GM12878 (cell line): Measurements from ENCODE around the gene NSDHL. TPM values are rescaled to one million over a fixed set of nuclear protein-coding genes. Genes with fewer than 3 reads are reported as not detected.

ENCODE experiments used
- ATAC-seq: fragments of 200-7000 bp; cut with Tn5 transposase; 3 replicates; pipeline ENCODE4 v1.9.1; 2020; ENCODE audit warnings: mild to moderate bottlenecking, moderate library complexity
- BruUV-seq: library from RNA; stranded (reverse); fragments of 400-500 nt; replicated peaks from 2 replicates; lab custom pipeline; 2021; lab: Mats Ljungman, UMichigan
- CTCF ChIA-PET: fragments of 300-600 bp; sonication (Branson Sonifier 250); formaldehyde crosslinking; extraction: SDS; loops from one replicate; lab custom pipeline; 2021; ENCODE audit warnings: inconsistent platforms; lab: Yijun Ruan, JAX
- POLR2A ChIA-PET: fragments of 350-600 bp; formaldehyde crosslinking; extraction: SDS; loops from one replicate; lab custom pipeline; 2021; ENCODE audit warnings: inconsistent platforms; lab: Charles Lee
- RAD21 ChIA-PET: fragments of 300-600 bp; sonication (Branson Sonifier 250); formaldehyde crosslinking; loops from one replicate; lab custom pipeline; 2023; ENCODE audit warnings: antibody characterized with exemption; ENCODE audit not compliant: unreplicated experiment; lab: Charles Lee
- SMC1A ChIA-PET: fragments of 300-600 bp; sonication (Branson Sonifier 250); formaldehyde crosslinking; loops from one replicate; lab custom pipeline; 2023; ENCODE audit not compliant: unreplicated experiment, uncharacterized antibody; lab: Charles Lee
- DNase-seq: peaks from one replicate; pipeline ENCODE4 v3.0.0-alpha.2; 2011; ENCODE audit warnings: low read depth, low spot score
- FAIRE-seq: peaks from 3 replicates; lab custom pipeline; 2011; peaks lifted over from hg19 to GRCh38; lab: Jason Lieb, UNC
- H2AFZ ChIP-seq: 2 replicates; pipeline ENCODE4 v1.6.0; 2011; ENCODE audit warnings: low read depth, low read length, control low read depth; ENCODE audit not compliant: control insufficient read depth
- H3K27ac ChIP-seq: 2 replicates; pipeline ENCODE4 v1.5.1; 2011; ENCODE audit warnings: control low read depth; ENCODE audit not compliant: control insufficient read depth, insufficient read depth
- H3K27me3 ChIP-seq, 2 experiments: replicated peaks in 1 of 2; 2 replicates each; pipeline versions ENCODE4 v1.6.0 to v1.6.1; 2011; ENCODE audit warnings: low read length in 1 of 2; ENCODE audit not compliant: control insufficient read depth in 2 of 2, insufficient read depth in 2 of 2
- H3K36me3 ChIP-seq, 2 experiments: 2 replicates each; pipeline ENCODE4 v1.5.1; 2011; ENCODE audit warnings: low read length in 1 of 2; ENCODE audit not compliant: control insufficient read depth in 2 of 2, insufficient read depth in 2 of 2
- H3K4me1 ChIP-seq: 2 replicates; pipeline ENCODE4 v1.6.1; 2011; ENCODE audit warnings: mild to moderate bottlenecking, low read length, moderate library complexity, mixed read lengths; ENCODE audit not compliant: control insufficient read depth, insufficient read depth
- H3K4me2 ChIP-seq: 2 replicates; pipeline ENCODE4 v1.6.0; 2011; ENCODE audit warnings: control low read depth; ENCODE audit not compliant: control insufficient read depth, insufficient read depth
- H3K4me3 ChIP-seq: fragments of 200-600 bp; sonication (generic); 2 replicates; pipeline ENCODE4 v1.5.1; 2016
- H3K79me2 ChIP-seq: 2 replicates; pipeline ENCODE4 v1.6.0; 2011; ENCODE audit warnings: low read length; ENCODE audit not compliant: control insufficient read depth, insufficient read depth
- H3K9ac ChIP-seq: 2 replicates; pipeline ENCODE4 v1.8.0; 2011; ENCODE audit warnings: low read length, control low read depth, mixed read lengths; ENCODE audit not compliant: control insufficient read depth, insufficient read depth
- H3K9me3 ChIP-seq: replicated peaks from 3 replicates; pipeline ENCODE4 v1.5.1; 2011; ENCODE audit warnings: mild to moderate bottlenecking, low read length; ENCODE audit not compliant: control insufficient read depth, insufficient read depth
- H4K20me1 ChIP-seq: 2 replicates; pipeline ENCODE4 v1.6.0; 2011; ENCODE audit not compliant: control insufficient read depth, insufficient read depth
- MEF2A ChIP-seq: IDR thresholded peaks from 2 replicates; pipeline ENCODE4 v1.6.1; 2011; ENCODE audit warnings: low read depth, mild to moderate bottlenecking, low read length, moderate library complexity; ENCODE audit not compliant: insufficient read depth
- MEF2B ChIP-seq: fragments of 450-650 bp; IDR thresholded peaks from 2 replicates; pipeline ENCODE4 v1.6.1; 2018; ENCODE audit warnings: mild to moderate bottlenecking, moderate library complexity; ENCODE audit not compliant: partially characterized antibody, poor library complexity, severe bottlenecking
- POLR2AphosphoS2 ChIP-seq: IDR thresholded peaks from 2 replicates; pipeline ENCODE4 v1.6.1; 2011; ENCODE audit warnings: low read depth, mild to moderate bottlenecking, low read length, improper control_type of control experiment, moderate library complexity
- POU2F2 ChIP-seq: IDR thresholded peaks from 3 replicates; pipeline ENCODE4 v1.6.1; 2011; ENCODE audit warnings: low read depth, mild to moderate bottlenecking, low read length, borderline replicate concordance
- SREBF2 ChIP-seq: IDR thresholded peaks from 2 replicates; pipeline ENCODE4 v1.6.1; 2012; ENCODE audit warnings: mild to moderate bottlenecking, low read length
- STAT1 ChIP-seq: fragments of 450-650 bp; conservative IDR thresholded peaks from 2 replicates; pipeline ENCODE4 v1.6.1; 2014; ENCODE audit warnings: antibody characterized with exemption, mild to moderate bottlenecking
- TAF1 ChIP-seq: IDR thresholded peaks from 2 replicates; pipeline ENCODE4 v1.6.1; 2011; ENCODE audit warnings: mild to moderate bottlenecking, low read depth, low read length, borderline replicate concordance
- TCF3 ChIP-seq: IDR thresholded peaks from 2 replicates; pipeline ENCODE4 v1.6.1; 2012; ENCODE audit warnings: low read depth, mild to moderate bottlenecking, low read length, borderline replicate concordance; ENCODE audit not compliant: insufficient read depth
- ZSCAN29 ChIP-seq: fragments of 450-650 bp; IDR thresholded peaks from 2 replicates; pipeline ENCODE4 v1.6.1; 2017; ENCODE audit warnings: mild to moderate bottlenecking, moderate library complexity
- WGBS: methylation state at CpG from one replicate; pipeline ENCODE4 v1.1.6; 2016; ENCODE audit warnings: low lambda C conversion rate; ENCODE audit not compliant: insufficient replicate concordance, insufficient coverage; ENCODE audit errors: missing lambda C conversion rate; 5-methylcytosine and 5-hydroxymethylcytosine counted together
- in situ Hi-C: fragments of 300-500 bp; cut with MboI; formaldehyde crosslinking; loops from 9 replicates; pipeline ENCODE4 v1.14.3; 2018; ENCODE audit warnings: mixed read lengths
- intact Hi-C: fragments of 100-400 bp; cut with micrococcal nuclease; formaldehyde crosslinking; loops from one replicate; pipeline ENCODE4 v1.14.2; 2022; ENCODE audit not compliant: unreplicated experiment
- polyA plus RNA-seq, 11 experiments: library from polyadenylated mRNA; depleted of rRNA in 4 of 11; unstranded in 6 of 11; stranded (reverse) in 5 of 11; fragments of >200 nt; fragmentation: Nextera tagmentation in 4 of 11; fragmentation: Illumina TruSeq in 1 of 11; extraction: Ambion mirVana in 4 of 11; extraction: Trizol in 1 of 11; gene quantifications; 1 replicate in 1 of 11; 2 replicates in 10 of 11; pipeline versions ENCODE4 v1.2.1 to v1.2.3, GENCODE V29; 2011 to 2016; ENCODE audit warnings: inconsistent platforms in 2 of 11, missing spikeins in 2 of 11, low read depth in 1 of 11
- total RNA-seq, 4 experiments: library from RNA; depleted of rRNA in 3 of 4; stranded (reverse); fragments of >200 nt in 3 of 4; fragmentation: Illumina TruSeq in 1 of 4; extraction: Trizol in 1 of 4; gene quantifications; 2 replicates each; pipeline versions ENCODE4 v1.2.1 to v1.2.3, GENCODE V29; 2013 to 2021
- TF ChIP-seq, protein P1 (sequence below): fragments of 450-650 bp; IDR thresholded peaks from 2 replicates; pipeline ENCODE4 v1.6.1; 2017; ENCODE audit warnings: low read depth, mild to moderate bottlenecking, moderate library complexity
- TF ChIP-seq, protein P2 (sequence below): fragments of 450-650 bp; IDR thresholded peaks from 2 replicates; pipeline ENCODE4 v1.6.1; 2017; ENCODE audit warnings: mild to moderate bottlenecking
- TF ChIP-seq, protein P3 (sequence below): fragments of 450-650 bp; IDR thresholded peaks from 2 replicates; pipeline ENCODE4 v1.6.1; 2018; ENCODE audit warnings: mild to moderate bottlenecking, low read depth, moderate library complexity; ENCODE audit not compliant: partially characterized antibody

NSDHL gene
- total and polyA plus RNA-seq, 10 of the 15 experiments (the other 5 are each of a cell fraction or from before 2014, with no cell fraction given): 16.9 to 37.1 (median 26.9) TPM

DNA sequence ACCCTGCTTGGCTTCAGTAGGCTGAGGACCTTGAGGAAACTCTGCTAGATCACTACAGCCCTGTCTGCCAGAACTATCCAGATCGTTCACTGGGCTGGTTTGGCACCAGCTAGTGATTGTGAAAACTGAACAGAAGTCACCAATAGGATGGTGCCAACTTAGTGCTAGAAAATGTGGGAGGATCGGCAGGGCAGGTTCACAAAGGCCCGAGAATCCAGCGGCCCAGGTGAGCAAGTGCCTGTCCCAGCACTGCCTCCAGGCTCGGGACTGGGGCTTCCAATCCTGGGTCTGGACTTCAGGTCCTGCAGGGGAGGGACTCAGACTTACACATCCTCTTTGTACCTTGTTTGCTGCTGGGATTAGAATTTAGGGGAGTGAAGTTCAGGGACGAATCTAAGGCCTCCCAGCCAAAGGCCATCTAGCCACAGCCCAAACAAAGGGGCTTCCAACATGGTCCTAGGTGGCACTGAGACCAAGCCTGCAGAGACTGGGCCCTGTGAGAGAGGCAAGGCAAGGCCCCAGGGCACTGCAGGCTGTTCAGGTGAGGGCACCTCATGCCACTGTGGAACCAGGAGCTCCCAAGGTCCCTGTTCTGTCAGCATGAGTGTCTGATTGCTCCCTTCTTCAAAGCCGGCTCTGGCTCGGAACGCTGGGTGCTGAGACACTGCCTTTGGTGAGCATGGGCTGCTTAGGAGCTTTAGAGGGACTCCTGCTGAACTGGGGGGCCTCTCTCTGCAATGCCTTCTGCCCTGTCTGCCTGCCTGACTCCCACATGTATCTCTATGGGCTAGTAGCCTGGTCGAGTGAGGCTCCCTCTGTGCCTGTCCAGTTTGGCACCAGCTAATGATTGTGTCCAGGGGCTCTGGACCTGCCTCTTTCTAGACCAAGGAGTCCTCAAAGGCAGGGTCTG, 46.3 kb downstream of the NSDHL start:
- CTCF ChIA-PET: no interaction called here
- FAIRE-seq (no peak), DNase-seq (no peak), ATAC-seq (no peak)
- intact Hi-C loops: no loop called here
- H3K4me3 ChIP-seq: no peak overlapping the region
- no peak overlapping the region for H3K4me2 ChIP-seq
- RAD21 ChIA-PET: no interaction called here
- H2AFZ ChIP-seq: no peak overlapping the region
- in situ Hi-C loops: no loop called here
- 34% methylated on average over 10 of the region's 10 CpGs for WGBS
- H3K27me3 ChIP-seq: no peaks in the 10 kb centered on the region
- BruUV-seq: no TSS peak
- H3K4me1 ChIP-seq: no peaks in the 10 kb centered on the region
- TF ChIP-seq TAF1 (no peak), ZSCAN29 (no peak), MEF2B (no peak), POLR2AphosphoS2 (no peak), MEF2A (no peak), POU2F2 (no peak), STAT1 (no peak), SREBF2 (no peak), TCF3 (no peak)
- TF ChIP-seq, protein P1, sequence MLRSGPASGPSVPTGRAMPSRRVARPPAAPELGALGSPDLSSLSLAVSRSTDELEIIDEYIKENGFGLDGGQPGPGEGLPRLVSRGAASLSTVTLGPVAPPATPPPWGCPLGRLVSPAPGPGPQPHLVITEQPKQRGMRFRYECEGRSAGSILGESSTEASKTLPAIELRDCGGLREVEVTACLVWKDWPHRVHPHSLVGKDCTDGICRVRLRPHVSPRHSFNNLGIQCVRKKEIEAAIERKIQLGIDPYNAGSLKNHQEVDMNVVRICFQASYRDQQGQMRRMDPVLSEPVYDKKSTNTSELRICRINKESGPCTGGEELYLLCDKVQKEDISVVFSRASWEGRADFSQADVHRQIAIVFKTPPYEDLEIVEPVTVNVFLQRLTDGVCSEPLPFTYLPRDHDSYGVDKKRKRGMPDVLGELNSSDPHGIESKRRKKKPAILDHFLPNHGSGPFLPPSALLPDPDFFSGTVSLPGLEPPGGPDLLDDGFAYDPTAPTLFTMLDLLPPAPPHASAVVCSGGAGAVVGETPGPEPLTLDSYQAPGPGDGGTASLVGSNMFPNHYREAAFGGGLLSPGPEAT: no peak
- TF ChIP-seq, protein P2, sequence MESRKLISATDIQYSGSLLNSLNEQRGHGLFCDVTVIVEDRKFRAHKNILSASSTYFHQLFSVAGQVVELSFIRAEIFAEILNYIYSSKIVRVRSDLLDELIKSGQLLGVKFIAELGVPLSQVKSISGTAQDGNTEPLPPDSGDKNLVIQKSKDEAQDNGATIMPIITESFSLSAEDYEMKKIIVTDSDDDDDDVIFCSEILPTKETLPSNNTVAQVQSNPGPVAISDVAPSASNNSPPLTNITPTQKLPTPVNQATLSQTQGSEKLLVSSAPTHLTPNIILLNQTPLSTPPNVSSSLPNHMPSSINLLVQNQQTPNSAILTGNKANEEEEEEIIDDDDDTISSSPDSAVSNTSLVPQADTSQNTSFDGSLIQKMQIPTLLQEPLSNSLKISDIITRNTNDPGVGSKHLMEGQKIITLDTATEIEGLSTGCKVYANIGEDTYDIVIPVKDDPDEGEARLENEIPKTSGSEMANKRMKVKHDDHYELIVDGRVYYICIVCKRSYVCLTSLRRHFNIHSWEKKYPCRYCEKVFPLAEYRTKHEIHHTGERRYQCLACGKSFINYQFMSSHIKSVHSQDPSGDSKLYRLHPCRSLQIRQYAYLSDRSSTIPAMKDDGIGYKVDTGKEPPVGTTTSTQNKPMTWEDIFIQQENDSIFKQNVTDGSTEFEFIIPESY: no peak
- TF ChIP-seq, protein P3, sequence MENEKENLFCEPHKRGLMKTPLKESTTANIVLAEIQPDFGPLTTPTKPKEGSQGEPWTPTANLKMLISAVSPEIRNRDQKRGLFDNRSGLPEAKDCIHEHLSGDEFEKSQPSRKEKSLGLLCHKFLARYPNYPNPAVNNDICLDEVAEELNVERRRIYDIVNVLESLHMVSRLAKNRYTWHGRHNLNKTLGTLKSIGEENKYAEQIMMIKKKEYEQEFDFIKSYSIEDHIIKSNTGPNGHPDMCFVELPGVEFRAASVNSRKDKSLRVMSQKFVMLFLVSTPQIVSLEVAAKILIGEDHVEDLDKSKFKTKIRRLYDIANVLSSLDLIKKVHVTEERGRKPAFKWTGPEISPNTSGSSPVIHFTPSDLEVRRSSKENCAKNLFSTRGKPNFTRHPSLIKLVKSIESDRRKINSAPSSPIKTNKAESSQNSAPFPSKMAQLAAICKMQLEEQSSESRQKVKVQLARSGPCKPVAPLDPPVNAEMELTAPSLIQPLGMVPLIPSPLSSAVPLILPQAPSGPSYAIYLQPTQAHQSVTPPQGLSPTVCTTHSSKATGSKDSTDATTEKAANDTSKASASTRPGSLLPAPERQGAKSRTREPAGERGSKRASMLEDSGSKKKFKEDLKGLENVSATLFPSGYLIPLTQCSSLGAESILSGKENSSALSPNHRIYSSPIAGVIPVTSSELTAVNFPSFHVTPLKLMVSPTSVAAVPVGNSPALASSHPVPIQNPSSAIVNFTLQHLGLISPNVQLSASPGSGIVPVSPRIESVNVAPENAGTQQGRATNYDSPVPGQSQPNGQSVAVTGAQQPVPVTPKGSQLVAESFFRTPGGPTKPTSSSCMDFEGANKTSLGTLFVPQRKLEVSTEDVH: no peak
- no peaks in the 10 kb centered on the region for H3K79me2 ChIP-seq
- SMC1A ChIA-PET: no interaction called here
- H3K36me3 ChIP-seq: no peaks in the 10 kb centered on the region
- H3K9me3 ChIP-seq: no peaks in the 10 kb centered on the region; the same call in 2 of the 3 replicates
- POLR2A ChIA-PET: no interaction called here
- H4K20me1 ChIP-seq: no peaks in the 10 kb centered on the region
- H3K9ac ChIP-seq: no peak overlapping the region
- H3K27ac ChIP-seq: no peak overlapping the region
